Endodermal cell (in vitro differentiated cells): ENCODE data around the gene FITM2. TPM values are rescaled to one million over a fixed set of nuclear protein-coding genes. Genes with fewer than 3 reads are reported as not detected.

Source experiments
- DNase-seq: peaks from one replicate; pipeline ENCODE4 v3.0.0-alpha.2; 2017
- H3K27ac ChIP-seq: 2 replicates; pipeline ENCODE4 v1.5.1; 2013; ENCODE audit warnings: mild to moderate bottlenecking, low read depth, low read length, moderate library complexity
- H3K27me3 ChIP-seq: 2 replicates; pipeline ENCODE4 v1.6.1; 2013; ENCODE audit warnings: mild to moderate bottlenecking, low read length, moderate library complexity; ENCODE audit not compliant: insufficient read depth, control insufficient read depth, poor library complexity, severe bottlenecking
- H3K36me3 ChIP-seq: 2 replicates; pipeline ENCODE4 v1.7.0; 2013; ENCODE audit warnings: mild to moderate bottlenecking, low read length, moderate library complexity; ENCODE audit not compliant: control insufficient read depth, insufficient read depth
- H3K4me1 ChIP-seq: one replicate; pipeline ENCODE4 v1.7.0; 2013; ENCODE audit warnings: low read length; ENCODE audit not compliant: control insufficient read depth, insufficient read depth
- H3K4me3 ChIP-seq: 2 replicates; pipeline ENCODE4 v1.5.1; 2013; ENCODE audit warnings: mild to moderate bottlenecking, low read length, moderate library complexity
- H3K9ac ChIP-seq: 2 replicates; pipeline ENCODE4 v1.6.1; 2013; ENCODE audit warnings: mild to moderate bottlenecking, low read length, moderate library complexity; ENCODE audit not compliant: poor library complexity, severe bottlenecking; ENCODE audit errors: extremely low read depth
- H3K9me3 ChIP-seq: 2 replicates; pipeline ENCODE4 v1.6.1; 2013; ENCODE audit warnings: mild to moderate bottlenecking, low read length, moderate library complexity; ENCODE audit not compliant: control insufficient read depth
- H3K27ac Mint-ChIP-seq: 2 replicates; pipeline ENCODE4 v1.8.0; 2020; ENCODE audit warnings: mixed read lengths
- H3K27me3 Mint-ChIP-seq: 2 replicates; pipeline ENCODE4 v1.8.0; 2021; ENCODE audit warnings: mild to moderate bottlenecking, mixed read lengths; ENCODE audit not compliant: insufficient read depth
- H3K36me3 Mint-ChIP-seq: 2 replicates; pipeline ENCODE4 v1.8.0; 2020; ENCODE audit warnings: low read depth, mixed read lengths
- H3K4me1 Mint-ChIP-seq: 2 replicates; pipeline ENCODE4 v1.8.0; 2020; ENCODE audit warnings: mixed read lengths
- H3K4me3 Mint-ChIP-seq: 2 replicates; pipeline ENCODE4 v1.8.0; 2020; ENCODE audit warnings: mild to moderate bottlenecking, moderate library complexity, mixed read lengths
- H3K9me3 Mint-ChIP-seq: 2 replicates; pipeline ENCODE4 v1.8.0; 2020; ENCODE audit warnings: mild to moderate bottlenecking, mixed read lengths
- WGBS, 2 experiments: methylation state at CpG; one replicate each; pipeline versions ENCODE4 v1.1.5 to v1.1.7; 2013; ENCODE audit warnings: missing lambda C conversion rate in 2 of 2, mixed read lengths in 1 of 2; ENCODE audit not compliant: insufficient coverage in 1 of 2, insufficient read length in 1 of 2; 5-methylcytosine and 5-hydroxymethylcytosine counted together
- total RNA-seq, 2 donors: library from RNA; stranded (reverse); fragmentation: NEBNext Ultra II Directional in 1 of 2; extraction: Animal tissue kit (Norgen Biotek cat#: 25700) in 1 of 2; gene quantifications; 2 replicates in 1 of 2; 3 replicates in 1 of 2; pipeline ENCODE4 v1.2.1, GENCODE V29; 2021
- TF ChIP-seq, protein P1 (sequence below): fragments of 200-600 bp; sonication (generic); conservative IDR thresholded peaks from 2 replicates; pipeline ENCODE4 v1.5.0; 2021; ENCODE audit warnings: antibody characterized with exemption, mild to moderate bottlenecking

FITM2 gene
- total RNA-seq, 2 donors from 2014 or later, result 2.4 to 2.9 TPM

GRCh38 chr20:44282192-44282591, 28.8 kb downstream of the FITM2 start:
- Mint-ChIP-seq H3K36me3 (no peaks in the 10 kb centered on the region), H3K4me3 (no peak overlapping the region)
- WGBS, 2 experiments, result 91 to 94% methylated on average over 2 to 3 of the region's 3 CpGs

GRCh38 chr20:44280387-44280786, 30.6 kb downstream of the FITM2 start:
- Mint-ChIP-seq H3K27me3 (peaks cover 7% of the 10 kb centered on the region), H3K4me3 (no peak overlapping the region), H3K9me3 (no peaks in the 10 kb centered on the region), H3K27ac (no peak overlapping the region), H3K4me1 (no peaks in the 10 kb centered on the region), H3K36me3 (no peaks in the 10 kb centered on the region)
- H3K9ac ChIP-seq, result no peak overlapping the region
- H3K4me3 ChIP-seq, result no peak overlapping the region
- no peaks in the 10 kb centered on the region for H3K9me3 ChIP-seq
- no peaks in the 10 kb centered on the region for H3K27me3 ChIP-seq
- no peak for DNase-seq
- H3K36me3 ChIP-seq, result no peaks in the 10 kb centered on the region
- no peaks in the 10 kb centered on the region for H3K4me1 ChIP-seq
- WGBS, 2 experiments, result 80 to 88% methylated on average over 1 of the region's 2 CpGs
- no peak overlapping the region for H3K27ac ChIP-seq
- TF ChIP-seq, protein P1, sequence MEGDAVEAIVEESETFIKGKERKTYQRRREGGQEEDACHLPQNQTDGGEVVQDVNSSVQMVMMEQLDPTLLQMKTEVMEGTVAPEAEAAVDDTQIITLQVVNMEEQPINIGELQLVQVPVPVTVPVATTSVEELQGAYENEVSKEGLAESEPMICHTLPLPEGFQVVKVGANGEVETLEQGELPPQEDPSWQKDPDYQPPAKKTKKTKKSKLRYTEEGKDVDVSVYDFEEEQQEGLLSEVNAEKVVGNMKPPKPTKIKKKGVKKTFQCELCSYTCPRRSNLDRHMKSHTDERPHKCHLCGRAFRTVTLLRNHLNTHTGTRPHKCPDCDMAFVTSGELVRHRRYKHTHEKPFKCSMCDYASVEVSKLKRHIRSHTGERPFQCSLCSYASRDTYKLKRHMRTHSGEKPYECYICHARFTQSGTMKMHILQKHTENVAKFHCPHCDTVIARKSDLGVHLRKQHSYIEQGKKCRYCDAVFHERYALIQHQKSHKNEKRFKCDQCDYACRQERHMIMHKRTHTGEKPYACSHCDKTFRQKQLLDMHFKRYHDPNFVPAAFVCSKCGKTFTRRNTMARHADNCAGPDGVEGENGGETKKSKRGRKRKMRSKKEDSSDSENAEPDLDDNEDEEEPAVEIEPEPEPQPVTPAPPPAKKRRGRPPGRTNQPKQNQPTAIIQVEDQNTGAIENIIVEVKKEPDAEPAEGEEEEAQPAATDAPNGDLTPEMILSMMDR, result no peak

More at GRCh38 chr20:44282192-44282591, 28.8 kb downstream of the FITM2 start:
- TF ChIP-seq, protein P1, result no peak
- Histone ChIP-seq H3K9me3 (peaks cover 2% of the 10 kb centered on the region), H3K27ac (no peak overlapping the region), H3K36me3 (no peaks in the 10 kb centered on the region), H3K27me3 (no peaks in the 10 kb centered on the region), H3K9ac (no peak overlapping the region), H3K4me3 (no peak overlapping the region), H3K4me1 (no peaks in the 10 kb centered on the region)
- H3K27ac Mint-ChIP-seq, result no peak overlapping the region
- H3K27me3 Mint-ChIP-seq, result peaks cover 13% of the 10 kb centered on the region
- no peaks in the 10 kb centered on the region for H3K9me3 Mint-ChIP-seq
- DNase-seq, result no peak
- no peaks in the 10 kb centered on the region for H3K4me1 Mint-ChIP-seq

DNA sequence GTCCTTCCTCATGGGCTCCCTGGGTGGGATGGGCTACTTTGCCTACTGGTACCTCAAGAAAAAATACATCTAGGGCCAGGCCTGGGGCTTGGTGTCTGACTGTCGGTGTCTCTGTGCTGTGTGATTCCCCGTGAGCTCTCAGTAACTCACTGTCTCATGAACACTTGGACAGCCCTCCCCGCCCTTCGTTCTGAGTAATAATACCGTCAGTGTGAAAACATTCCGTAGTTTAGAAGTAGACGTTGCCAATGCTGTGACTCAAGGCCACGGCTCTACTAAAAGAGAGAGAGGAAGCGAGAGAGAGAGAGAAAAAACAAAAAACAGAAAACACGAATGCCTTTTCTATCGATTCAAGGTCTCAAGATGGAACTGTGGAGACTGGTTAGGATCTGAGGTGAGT, 31.8 kb downstream of the FITM2 start:
- Mint-ChIP-seq H3K4me1 (no peaks in the 10 kb centered on the region), H3K9me3 (no peaks in the 10 kb centered on the region), H3K4me3 (no peak overlapping the region), H3K27me3 (peaks cover 7% of the 10 kb centered on the region), H3K36me3 (no peaks in the 10 kb centered on the region), H3K27ac (no peak overlapping the region)
- TF ChIP-seq, protein P1, result no peak
- H3K4me1 ChIP-seq, result no peaks in the 10 kb centered on the region
- H3K27ac ChIP-seq, result no peak overlapping the region
- WGBS, 2 experiments, result 92 to 94% methylated on average over 11 of the region's 11 CpGs
- no peaks in the 10 kb centered on the region for H3K9me3 ChIP-seq
- no peak overlapping the region for H3K9ac ChIP-seq
- DNase-seq, result no peak
- no peaks in the 10 kb centered on the region for H3K27me3 ChIP-seq
- H3K4me3 ChIP-seq, result no peak overlapping the region
- H3K36me3 ChIP-seq, result no peaks in the 10 kb centered on the region
